Activated naive CD4-positive, alpha-beta T cell treated with anti-CD3 and anti-CD28 coated beads for 36 hours (primary cell): ENCODE measurements around the gene PARL. TPM values are rescaled to one million over a fixed set of nuclear protein-coding genes. Genes with fewer than 3 reads are reported as not detected.
"Not testable (repeated sequence)": the region's sequence is repeated elsewhere in the genome, so short reads cannot be mapped to it uniquely, and the experiment has no call there.

Experiments used
- CTCF ChIA-PET: fragments of 350-600 bp; sonication (Branson Sonifier 250); formaldehyde crosslinking; loops from one replicate; lab custom pipeline; 2021; ENCODE audit warnings: antibody characterized with exemption; lab: Charles Lee
- DNase-seq: peaks from one replicate; pipeline ENCODE4 v3.0.0-alpha.2; 2020
- H3K27ac Mint-ChIP-seq: one replicate; pipeline ENCODE4 v1.8.0; 2021; ENCODE audit warnings: mild to moderate bottlenecking, mixed read lengths
- H3K27me3 Mint-ChIP-seq: one replicate; pipeline ENCODE4 v1.8.0; 2021; ENCODE audit warnings: low read depth, mixed read lengths
- H3K36me3 Mint-ChIP-seq: one replicate; pipeline ENCODE4 v1.8.0; 2021; ENCODE audit warnings: low read depth, mixed read lengths
- H3K4me1 Mint-ChIP-seq: one replicate; pipeline ENCODE4 v1.8.0; 2021; ENCODE audit warnings: low read depth, mixed read lengths
- H3K4me3 Mint-ChIP-seq: one replicate; pipeline ENCODE4 v1.8.0; 2021; ENCODE audit warnings: mild to moderate bottlenecking, moderate library complexity, mixed read lengths
- H3K9me3 Mint-ChIP-seq: one replicate; pipeline ENCODE4 v1.8.0; 2021; ENCODE audit warnings: mixed read lengths
- intact Hi-C: fragments of 100-400 bp; cut with micrococcal nuclease; formaldehyde crosslinking; loops from one replicate; pipeline ENCODE4 v1.15.1; 2023
- microRNA-seq: library from miRNA; unstranded; fragments of <30 nt; microRNA quantifications from one replicate; pipeline ENCODE4 v1.2.0, GENCODE V29; 2022; ENCODE audit warnings: borderline microRNAs expressed, borderline replicate concordance
- total RNA-seq, 2 experiments: library from RNA; stranded (reverse); gene quantifications; one replicate each; pipeline ENCODE4 v1.2.3, GENCODE V29; 2021

Gene PARL
- total RNA-seq, 2 experiments from 2014 or later: 92.0 to 92.8 TPM

DNA sequence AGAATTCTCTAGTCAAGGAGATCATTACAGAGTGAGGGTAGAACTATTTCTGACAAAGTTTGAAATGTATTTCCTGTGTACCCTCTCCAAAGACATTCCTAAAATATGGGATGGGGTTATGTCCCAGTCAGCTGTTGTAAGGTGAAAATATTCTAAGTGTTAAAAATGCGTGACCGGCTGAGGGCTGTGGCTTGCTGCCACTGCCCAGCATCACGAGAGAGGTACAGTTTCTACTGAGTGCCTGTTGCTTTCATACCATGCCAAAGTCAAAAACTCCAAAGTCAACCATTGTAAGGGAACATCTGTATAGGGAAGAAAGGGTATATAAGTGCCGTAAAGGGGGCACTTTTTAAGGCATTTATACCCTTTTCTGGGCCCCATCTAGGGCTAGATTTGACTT, 90.2 kb downstream of the PARL start:
- Mint-ChIP-seq H3K4me3 (no peak overlapping the region), H3K9me3 (no peaks in the 10 kb centered on the region), H3K27me3 (no peaks in the 10 kb centered on the region), H3K36me3 (peaks cover 46% of the 10 kb centered on the region), H3K4me1 (no peaks in the 10 kb centered on the region), H3K27ac (no peak overlapping the region)
- intact Hi-C loops: no loop called here
- DNase-seq: no peak
- CTCF ChIA-PET: interaction anchor here (0.6 to 1.1 kb wide), 3 partner anchors 8 to 200 kb away, joined by 3 read pairs; partner anchors contain the start of gene PARL

- CTCF ChIA-PET: interaction anchor here (0.7 kb wide), 1 partner anchor 21 kb away, joined by 3 read pairs; no protein-coding TSS in a partner anchor
- intact Hi-C loops: no loop called here
- Mint-ChIP-seq H3K27me3 (no peaks in the 10 kb centered on the region), H3K27ac (no peak overlapping the region), H3K4me3 (no peak overlapping the region), H3K9me3 (no peaks in the 10 kb centered on the region), H3K4me1 (peaks cover 3% of the 10 kb centered on the region), H3K36me3 (peaks cover 46% of the 10 kb centered on the region)
- DNase-seq: no peak
Observed at GRCh38 chr3:183792976-183793375, 91.7 kb downstream of the PARL start.

DNA sequence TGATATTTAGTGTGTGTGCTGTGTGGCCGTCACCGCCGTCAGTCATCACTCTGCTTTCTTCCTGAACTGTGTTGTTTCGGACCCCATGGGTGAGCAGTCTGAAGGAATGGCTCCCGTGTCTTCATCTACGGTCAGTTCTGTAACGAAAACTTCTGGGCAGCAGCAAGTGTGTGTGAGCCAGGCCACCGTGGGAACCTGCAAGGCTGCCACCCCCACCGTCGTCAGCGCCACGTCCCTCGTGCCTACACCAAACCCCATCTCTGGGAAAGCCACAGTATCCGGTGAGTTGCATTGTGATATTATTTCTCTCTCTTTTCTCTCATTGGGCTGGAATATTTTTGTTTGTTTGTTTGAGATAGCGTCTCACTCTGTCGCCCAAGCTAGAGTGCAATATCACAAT, 94.0 kb downstream of the PARL start:
- Mint-ChIP-seq H3K4me3 (no peak overlapping the region), H3K9me3 (no peaks in the 10 kb centered on the region), H3K4me1 (peaks cover 3% of the 10 kb centered on the region), H3K27me3 (no peaks in the 10 kb centered on the region), H3K36me3 (peaks cover 55% of the 10 kb centered on the region), H3K27ac (no peak overlapping the region)
- CTCF ChIA-PET: no interaction called here
- intact Hi-C loops: no loop called here
- DNase-seq: no peak

DNA sequence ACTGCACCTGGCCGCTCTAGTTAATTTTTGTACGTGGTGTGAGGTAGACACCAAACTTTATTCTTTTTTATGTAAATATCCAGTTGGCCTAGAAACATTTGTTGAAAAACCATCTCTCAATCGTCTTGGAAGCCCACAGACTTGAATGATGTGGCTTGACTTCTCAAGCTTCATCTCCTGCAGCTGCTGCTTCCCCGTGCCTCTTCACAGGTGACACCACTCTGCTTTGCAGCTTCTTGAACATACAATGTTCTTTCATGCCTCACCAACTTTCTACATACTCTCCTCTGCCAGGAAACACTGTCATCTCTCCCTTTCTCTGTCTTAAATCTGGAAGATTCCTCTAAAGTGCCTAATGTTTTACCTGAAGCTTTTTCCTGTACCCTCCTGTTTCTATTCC, 94.9 kb downstream of the PARL start:
- Mint-ChIP-seq H3K27ac (no peak overlapping the region), H3K36me3 (peaks cover 55% of the 10 kb centered on the region), H3K4me3 (no peak overlapping the region), H3K9me3 (no peaks in the 10 kb centered on the region), H3K27me3 (no peaks in the 10 kb centered on the region), H3K4me1 (peaks cover 3% of the 10 kb centered on the region)
- intact Hi-C loops: no loop called here
- CTCF ChIA-PET: no interaction called here
- no peak for DNase-seq

GRCh38 chr3:183784503-183784902, 100.2 kb downstream of the PARL start:
- intact Hi-C loops, H3K27ac Mint-ChIP-seq, DNase-seq, H3K4me3 Mint-ChIP-seq, CTCF ChIA-PET, H3K9me3 Mint-ChIP-seq, H3K27me3 Mint-ChIP-seq, H3K4me1 Mint-ChIP-seq: not testable (repeated sequence)
- peaks cover 48% of the 10 kb centered on the region for H3K36me3 Mint-ChIP-seq

DNA sequence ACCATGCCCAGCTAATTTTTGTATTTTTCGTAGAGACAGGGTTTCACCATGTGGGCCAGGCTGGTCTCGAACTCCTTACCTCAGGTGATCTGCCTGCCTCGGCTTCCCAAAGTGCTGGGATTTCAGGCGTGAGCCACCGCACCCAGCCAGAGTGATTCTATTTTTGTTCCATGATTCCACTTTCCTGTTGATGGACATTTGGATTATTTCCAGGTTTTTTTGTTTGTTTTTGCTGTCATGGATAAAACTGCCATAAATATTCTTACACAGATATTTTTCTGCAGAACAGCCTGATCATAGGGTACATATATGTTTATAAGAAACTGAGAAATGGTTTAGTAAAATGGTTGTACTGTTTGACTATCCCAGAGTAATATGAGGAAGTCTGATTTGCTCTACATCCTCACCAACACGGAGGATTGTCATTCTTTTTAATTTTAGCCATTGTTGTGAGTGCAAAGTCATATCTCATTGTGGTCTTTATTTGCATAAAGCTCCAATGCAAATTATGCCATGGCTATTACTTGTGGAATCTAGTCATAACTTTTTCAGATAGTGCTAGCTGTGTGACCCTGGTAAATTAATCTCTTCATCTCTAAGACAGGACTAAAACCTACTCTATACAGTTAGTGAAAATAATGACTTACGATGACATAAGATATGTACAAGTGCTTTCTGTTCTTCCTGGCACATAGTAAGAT, 102.0 kb downstream of the PARL start:
- Mint-ChIP-seq H3K27me3 (no peaks in the 10 kb centered on the region), H3K9me3 (no peaks in the 10 kb centered on the region), H3K27ac (no peak overlapping the region), H3K4me3 (no peak overlapping the region), H3K36me3 (peaks cover 50% of the 10 kb centered on the region), H3K4me1 (no peaks in the 10 kb centered on the region)
- intact Hi-C loops: no loop called here
- no peak for DNase-seq
- CTCF ChIA-PET: interaction anchor here (1.2 kb wide), 1 partner anchor 14 kb away, joined by 3 read pairs; no protein-coding TSS in a partner anchor

DNA sequence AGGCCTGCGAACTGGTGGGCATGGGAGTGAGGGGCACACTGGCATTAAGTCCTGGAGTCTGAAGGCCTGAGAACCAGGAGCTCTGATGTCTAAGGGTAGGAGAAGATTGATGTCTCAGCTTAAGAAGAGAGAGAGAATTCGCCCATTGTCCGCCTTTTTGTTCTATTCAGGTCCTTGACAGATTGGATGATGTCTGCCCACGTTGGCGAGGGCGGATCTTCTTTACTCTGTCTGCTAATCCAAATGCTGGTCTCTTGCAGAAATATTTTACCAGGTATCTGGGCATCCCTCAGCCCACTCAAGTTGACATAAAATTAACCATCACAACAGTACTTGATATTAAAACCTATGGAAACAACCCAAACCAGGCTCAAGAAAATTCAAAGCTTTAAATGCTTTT, 103.4 kb downstream of the PARL start:
- no peak for DNase-seq
- Mint-ChIP-seq H3K9me3 (no peaks in the 10 kb centered on the region), H3K27me3 (no peaks in the 10 kb centered on the region), H3K4me3 (no peak overlapping the region), H3K27ac (no peak overlapping the region), H3K4me1 (no peaks in the 10 kb centered on the region), H3K36me3 (peaks cover 49% of the 10 kb centered on the region)
- intact Hi-C loops: no loop called here
- CTCF ChIA-PET: no interaction called here

DNA sequence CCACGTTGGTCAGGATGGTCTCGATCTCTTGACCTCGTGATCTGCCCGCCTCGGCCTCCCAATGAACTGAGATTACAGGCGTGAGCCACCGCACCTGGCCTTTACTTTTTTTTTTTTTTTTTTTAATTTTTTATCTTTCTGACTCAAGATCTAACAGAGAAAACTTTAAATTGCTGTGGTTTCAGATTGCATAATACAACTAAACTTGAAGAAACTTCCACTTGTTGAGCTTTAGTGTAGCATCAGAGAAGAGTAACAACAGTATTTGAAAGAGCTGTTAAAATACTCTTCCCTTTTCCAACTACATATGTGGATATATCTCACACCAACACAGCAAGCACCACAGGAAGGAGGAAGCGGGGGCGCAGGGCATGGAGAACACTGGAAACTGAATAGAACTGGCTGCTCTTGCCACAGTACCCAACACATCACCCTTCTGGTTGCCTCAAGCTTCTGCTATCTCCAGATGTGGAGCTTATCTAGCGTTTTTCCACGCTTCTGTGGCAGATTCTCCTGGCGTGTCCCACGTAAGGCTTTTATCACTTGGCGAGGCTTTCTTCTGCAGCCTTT, 104.7 kb downstream of the PARL start:
- intact Hi-C loops: no loop called here
- no peak for DNase-seq
- Mint-ChIP-seq H3K9me3 (no peaks in the 10 kb centered on the region), H3K27me3 (no peaks in the 10 kb centered on the region), H3K4me3 (no peak overlapping the region), H3K27ac (no peak overlapping the region), H3K4me1 (no peaks in the 10 kb centered on the region), H3K36me3 (peaks cover 50% of the 10 kb centered on the region)
- CTCF ChIA-PET: interaction anchor here (1.1 to 1.4 kb wide), 3 partner anchors 13 to 187 kb away, joined by 3 to 7 read pairs (median 6); no protein-coding TSS in a partner anchor

Small RNA genes lying within 50 kb of the gene (microRNA-seq; reads per million reads assigned to microRNA genes)
- gene MIR4448: not detected

Other genes with a start within 250 kb of the PARL start
- gene KLHL24, start 249.3 kb downstream of the PARL start, total RNA-seq: 10 to 100 TPM; 26.2 to 26.9 TPM
- gene YEATS2, start 187.1 kb downstream of the PARL start, total RNA-seq: 10 to 100 TPM; 38.1 to 39.0 TPM
- 1 to 10 TPM; 1.1 to 1.4 TPM for gene MAP6D1, start 59.3 kb downstream of the PARL start, total RNA-seq
- 10 to 100 TPM; 11.2 to 12.0 TPM for gene ABCC5, start 133.0 kb upstream of the PARL start, total RNA-seq
- gene HTR3D, start 146.9 kb upstream of the PARL start, total RNA-seq: not detected
- not detected for gene HTR3C, start 168.2 kb upstream of the PARL start, total RNA-seq
- gene HTR3E, start 212.2 kb upstream of the PARL start, total RNA-seq: not detected